B cell (primary cell): ENCODE data around the gene ETS1. TPM values are rescaled to one million over a fixed set of nuclear protein-coding genes. Genes with fewer than 3 reads are reported as not detected.

Experiments used
- ATAC-seq: fragments of 200-7000 bp; cut with Tn5 transposase; one replicate; pipeline ENCODE4 v1.10.0; 2021; ENCODE audit warnings: low read depth, mild to moderate bottlenecking, moderate number of reproducible peaks, moderate library complexity
- CTCF ChIA-PET: fragments of 350-600 bp; sonication (Branson Sonifier 250); formaldehyde crosslinking; loops from one replicate; lab custom pipeline; 2021; ENCODE audit warnings: antibody characterized with exemption, inconsistent platforms; lab: Charles Lee
- POLR2A ChIA-PET: fragments of 350-600 bp; sonication (Branson Sonifier 250); formaldehyde crosslinking; loops from one replicate; lab custom pipeline; 2021; ENCODE audit warnings: antibody characterized with exemption; lab: Charles Lee
- DNase-seq: peaks from one replicate; pipeline ENCODE4 v3.0.0; 2013
- H2AFZ ChIP-seq: 2 replicates; pipeline ENCODE4 v1.6.1; 2012; ENCODE audit warnings: mild to moderate bottlenecking, low read depth, low read length; ENCODE audit not compliant: insufficient read depth, poor library complexity, severe bottlenecking
- H3K27ac ChIP-seq, 2 donors: 1 replicate in 1 of 2; 2 replicates in 1 of 2; pipeline ENCODE4 v1.5.1; 2012 to 2013; ENCODE audit warnings: low read length in 2 of 2, mild to moderate bottlenecking in 2 of 2, moderate library complexity in 1 of 2
- H3K27me3 ChIP-seq, 4 experiments: fragments of 200-600 bp in 1 of 4; sonication (generic) in 1 of 4; replicated peaks in 1 of 4; 1 replicate in 2 of 4; 2 replicates in 2 of 4; pipeline versions ENCODE4 v1.6.1 to v1.7.0; 2013 to 2016; ENCODE audit warnings: low read length in 3 of 4, mild to moderate bottlenecking in 2 of 4, mixed read lengths in 1 of 4, moderate library complexity in 1 of 4; ENCODE audit not compliant: insufficient read depth in 4 of 4, control insufficient read depth in 3 of 4; ENCODE audit errors: control extremely low read depth in 1 of 4
- H3K36me3 ChIP-seq, 2 experiments: replicated peaks in 1 of 2; 1 replicate in 1 of 2; 2 replicates in 1 of 2; pipeline versions ENCODE4 v1.6.1 to v1.7.1; 2013; ENCODE audit warnings: low read length in 1 of 2; ENCODE audit not compliant: insufficient read depth in 2 of 2, control insufficient read depth in 1 of 2; ENCODE audit errors: control extremely low read depth in 1 of 2, extremely low read depth in 1 of 2
- H3K4me1 ChIP-seq, 2 donors: fragments of 200-600 bp in 1 of 2; sonication (generic) in 1 of 2; 1 replicate in 1 of 2; 2 replicates in 1 of 2; pipeline versions ENCODE4 v1.5.1 to v1.6.1; 2013 to 2017; ENCODE audit warnings: low read length in 2 of 2; ENCODE audit not compliant: control insufficient read depth in 2 of 2, insufficient read depth in 2 of 2
- H3K4me2 ChIP-seq: replicated peaks from 2 replicates; pipeline ENCODE3; 2012; ENCODE audit warnings: mild to moderate bottlenecking, low read depth, low read length; ENCODE audit not compliant: poor library complexity, severe bottlenecking
- H3K4me3 ChIP-seq, 5 experiments: fragments of 200-600 bp in 1 of 5; sonication (generic) in 1 of 5; 1 replicate in 3 of 5; 2 replicates in 2 of 5; pipeline versions ENCODE4 v1.5.1 to v1.7.0; 2011 to 2016; ENCODE audit warnings: low read length in 4 of 5, mild to moderate bottlenecking in 4 of 5, low read depth in 2 of 5, control low read depth in 1 of 5, moderate library complexity in 1 of 5; ENCODE audit not compliant: insufficient read depth in 1 of 5; ENCODE audit errors: control extremely low read depth in 1 of 5, extremely low read depth in 1 of 5
- H3K79me2 ChIP-seq: fragments of 200-600 bp; sonication (generic); one replicate; pipeline ENCODE4 v1.6.0; 2016; ENCODE audit warnings: low read length; ENCODE audit not compliant: control insufficient read depth, insufficient read depth
- H3K9ac ChIP-seq: fragments of 200-600 bp; sonication (generic); 2 replicates; pipeline ENCODE4 v1.6.1; 2017; ENCODE audit warnings: mild to moderate bottlenecking, low read length, moderate library complexity
- H3K9me3 ChIP-seq, 3 donors: one replicate each; pipeline versions ENCODE4 v1.6.1 to v1.7.1; 2013; ENCODE audit warnings: low read length in 2 of 3; ENCODE audit not compliant: control insufficient read depth in 2 of 3, insufficient read depth in 1 of 3; ENCODE audit errors: control extremely low read depth in 1 of 3
- H4K20me1 ChIP-seq: 2 replicates; pipeline ENCODE4 v1.6.0; 2012; ENCODE audit warnings: mild to moderate bottlenecking, low read length; ENCODE audit not compliant: insufficient read depth, control insufficient read depth, poor library complexity, severe bottlenecking
- H3K27ac Mint-ChIP-seq: one replicate; pipeline ENCODE4 v1.8.0; 2021; ENCODE audit warnings: mixed read lengths
- H3K27me3 Mint-ChIP-seq: one replicate; pipeline ENCODE4 v1.8.0; 2021; ENCODE audit warnings: mixed read lengths
- H3K4me1 Mint-ChIP-seq: one replicate; pipeline ENCODE4 v1.8.0; 2021; ENCODE audit warnings: mixed read lengths
- H3K4me3 Mint-ChIP-seq: one replicate; pipeline ENCODE4 v1.8.0; 2021; ENCODE audit warnings: mixed read lengths
- H3K9me3 Mint-ChIP-seq: one replicate; pipeline ENCODE4 v1.8.0; 2022; ENCODE audit warnings: mixed read lengths; ENCODE audit not compliant: insufficient read depth
- EZH2 ChIP-seq: IDR thresholded peaks from 2 replicates; pipeline ENCODE4 v1.6.1; 2012; ENCODE audit warnings: borderline replicate concordance, low read depth, mild to moderate bottlenecking, moderate library complexity, low read length; ENCODE audit not compliant: insufficient read depth, poor library complexity, severe bottlenecking
- WGBS: methylation state at CpG from one replicate; pipeline ENCODE4 v1.1.5; 2013; ENCODE audit warnings: missing lambda C conversion rate; ENCODE audit not compliant: insufficient coverage; 5-methylcytosine and 5-hydroxymethylcytosine counted together
- intact Hi-C: fragments of 100-400 bp; cut with micrococcal nuclease; formaldehyde crosslinking; loops from one replicate; pipeline ENCODE4 v1.10.0; 2022
- polyA plus RNA-seq: library from polyadenylated mRNA; depleted of rRNA; stranded (reverse); fragments of >200 nt; gene quantifications from 2 replicates; pipeline ENCODE4 v1.2.3, GENCODE V29; 2012
- total RNA-seq, 2 donors: library from RNA; stranded (reverse); fragments of 120-200 nt in 1 of 2; gene quantifications; 1 replicate in 1 of 2; 2 replicates in 1 of 2; pipeline versions ENCODE4 v1.2.3 to v1.2.4, GENCODE V29; 2013 to 2022
- TF ChIP-seq, protein P1 (sequence below): fragments of 200-600 bp; IDR thresholded peaks from one replicate; pipeline ENCODE4 v1.8.0; 2022; ENCODE audit warnings: antibody characterized with exemption, mild to moderate bottlenecking

The ETS1 gene
- total and polyA plus RNA-seq, 2 donors (not counting 1 experiment from before 2014, with no cell fraction given), result 115 to 271 TPM

DNA sequence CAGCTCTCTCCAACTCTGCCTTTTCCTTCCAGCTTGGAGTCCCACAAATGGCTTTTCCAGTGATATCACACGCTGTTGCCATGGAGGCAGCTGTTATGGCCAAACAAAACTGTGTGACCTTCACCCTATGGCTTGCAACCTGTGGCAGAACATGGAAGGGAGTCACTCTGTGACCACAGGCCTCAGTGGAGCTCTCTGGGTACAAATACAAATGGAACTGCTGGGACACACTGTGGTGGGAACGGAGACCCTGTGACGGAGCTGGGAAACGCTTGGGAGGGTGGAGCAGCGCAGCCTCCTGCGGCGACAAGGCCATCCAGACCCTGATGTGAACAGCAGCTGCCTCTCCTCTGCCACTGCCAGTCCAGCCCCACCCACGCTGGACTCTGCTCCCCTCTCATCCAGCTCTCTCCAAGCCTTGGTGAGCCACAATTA lies 162.5 kb downstream of the ETS1 start:
- H3K4me1 Mint-ChIP-seq, result peaks cover 31% of the 10 kb centered on the region
- no peak overlapping the region for H3K4me3 Mint-ChIP-seq
- intact Hi-C loops, result no loop called here
- no peaks in the 10 kb centered on the region for H4K20me1 ChIP-seq
- H3K27ac Mint-ChIP-seq, result no peak overlapping the region
- WGBS, result 99% methylated on average over 8 of the region's 8 CpGs
- H3K9me3 ChIP-seq, result no peaks in the 10 kb centered on the region
- ATAC-seq (no peak), DNase-seq (no peak)
- ChIA-PET CTCF (no interaction called here), POLR2A (no interaction called here)
- no peak overlapping the region for H2AFZ ChIP-seq
- H3K4me1 ChIP-seq, result peaks cover 6 to 17% of the 10 kb centered on the region in 2 donors
- no peaks in the 10 kb centered on the region for H3K27me3 ChIP-seq
- peaks cover 2% of the 10 kb centered on the region for H3K79me2 ChIP-seq
- no peaks in the 10 kb centered on the region for H3K9me3 Mint-ChIP-seq
- no peaks in the 10 kb centered on the region for H3K36me3 ChIP-seq
- no peak for TF ChIP-seq EZH2
- TF ChIP-seq, protein P1, sequence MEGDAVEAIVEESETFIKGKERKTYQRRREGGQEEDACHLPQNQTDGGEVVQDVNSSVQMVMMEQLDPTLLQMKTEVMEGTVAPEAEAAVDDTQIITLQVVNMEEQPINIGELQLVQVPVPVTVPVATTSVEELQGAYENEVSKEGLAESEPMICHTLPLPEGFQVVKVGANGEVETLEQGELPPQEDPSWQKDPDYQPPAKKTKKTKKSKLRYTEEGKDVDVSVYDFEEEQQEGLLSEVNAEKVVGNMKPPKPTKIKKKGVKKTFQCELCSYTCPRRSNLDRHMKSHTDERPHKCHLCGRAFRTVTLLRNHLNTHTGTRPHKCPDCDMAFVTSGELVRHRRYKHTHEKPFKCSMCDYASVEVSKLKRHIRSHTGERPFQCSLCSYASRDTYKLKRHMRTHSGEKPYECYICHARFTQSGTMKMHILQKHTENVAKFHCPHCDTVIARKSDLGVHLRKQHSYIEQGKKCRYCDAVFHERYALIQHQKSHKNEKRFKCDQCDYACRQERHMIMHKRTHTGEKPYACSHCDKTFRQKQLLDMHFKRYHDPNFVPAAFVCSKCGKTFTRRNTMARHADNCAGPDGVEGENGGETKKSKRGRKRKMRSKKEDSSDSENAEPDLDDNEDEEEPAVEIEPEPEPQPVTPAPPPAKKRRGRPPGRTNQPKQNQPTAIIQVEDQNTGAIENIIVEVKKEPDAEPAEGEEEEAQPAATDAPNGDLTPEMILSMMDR, result no peak
- H3K27ac ChIP-seq, result no peak overlapping the region
- H3K27me3 Mint-ChIP-seq, result no peaks in the 10 kb centered on the region
- no peak overlapping the region for H3K9ac ChIP-seq
- H3K4me2 ChIP-seq, result no peak overlapping the region
- H3K4me3 ChIP-seq, result no peak overlapping the region

DNA sequence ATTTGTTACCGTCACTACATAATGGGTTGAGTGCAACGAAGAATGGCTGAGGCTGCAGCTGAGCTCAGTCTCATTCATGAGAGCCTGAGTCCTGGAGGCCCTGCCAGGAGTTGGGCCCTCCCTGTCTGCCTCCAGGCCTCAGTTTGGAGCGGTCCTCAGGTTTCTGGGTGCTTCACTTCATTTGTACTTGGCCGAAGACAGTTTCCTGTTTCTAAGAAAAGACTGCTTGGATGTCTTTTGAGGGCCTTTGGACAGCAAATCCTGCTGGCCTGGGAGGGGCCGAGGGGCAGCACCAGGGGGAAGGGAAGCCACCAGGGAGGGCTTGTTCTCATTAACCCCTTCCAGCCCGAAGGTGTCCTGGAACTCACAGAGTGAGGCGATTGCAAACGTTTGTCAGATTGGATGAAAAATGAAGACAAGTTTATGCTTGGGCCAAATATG lies 163.1 kb downstream of the ETS1 start:
- no peak overlapping the region for H3K27ac ChIP-seq
- no peak overlapping the region for H3K9ac ChIP-seq
- Mint-ChIP-seq H3K4me3 (no peak overlapping the region), H3K27me3 (no peaks in the 10 kb centered on the region), H3K4me1 (peaks cover 31% of the 10 kb centered on the region), H3K9me3 (no peaks in the 10 kb centered on the region), H3K27ac (no peak overlapping the region)
- no peak overlapping the region for H3K4me3 ChIP-seq
- intact Hi-C loops, result no loop called here
- 84% methylated on average over 8 of the region's 8 CpGs for WGBS
- TF ChIP-seq, protein P1, result no peak
- TF ChIP-seq EZH2, result no peak
- no peaks in the 10 kb centered on the region for H3K9me3 ChIP-seq
- CTCF ChIA-PET, result no interaction called here
- DNase-seq (no peak), ATAC-seq (no peak)
- H3K4me2 ChIP-seq, result no peak overlapping the region
- H3K36me3 ChIP-seq, result no peaks in the 10 kb centered on the region
- H4K20me1 ChIP-seq, result no peaks in the 10 kb centered on the region
- POLR2A ChIA-PET, result no interaction called here
- peaks cover 6 to 17% of the 10 kb centered on the region in 2 donors for H3K4me1 ChIP-seq
- no peak overlapping the region for H2AFZ ChIP-seq
- H3K79me2 ChIP-seq, result peaks cover 2% of the 10 kb centered on the region
- no peaks in the 10 kb centered on the region for H3K27me3 ChIP-seq
